Thyroid gland (tissue), 4 donors: ENCODE data around the gene RHBDF1.

Source experiments
- CTCF ChIP-seq, 6 experiments: fragments of 200-600 bp in 3 of 6; fragments of 450-650 bp in 3 of 6; sonication (generic) in 3 of 6; IDR thresholded peaks; one replicate each; pipeline ENCODE4 v1.5.1; 2016 to 2019; ENCODE audit warnings: antibody characterized with exemption in 6 of 6, mild to moderate bottlenecking in 2 of 6, inconsistent platforms in 1 of 6, moderate library complexity in 1 of 6
- POLR2A ChIP-seq, 2 donors: fragments of 450-650 bp; IDR thresholded peaks; one replicate each; pipeline ENCODE4 v1.6.1; 2017; ENCODE audit warnings: antibody characterized with exemption in 2 of 2, mild to moderate bottlenecking in 2 of 2, moderate library complexity in 1 of 2

- TF ChIP-seq CTCF (IDR thresholded peaks at IDR 0.05) (no peak), POLR2A (IDR thresholded peaks at IDR 0.05) (no peak)
Observed at GRCh38 chr16:105521-105920, 33.1 kb upstream of the RHBDF1 start.
